ENCODE results near the gene PLA2G2F.

DNA sequence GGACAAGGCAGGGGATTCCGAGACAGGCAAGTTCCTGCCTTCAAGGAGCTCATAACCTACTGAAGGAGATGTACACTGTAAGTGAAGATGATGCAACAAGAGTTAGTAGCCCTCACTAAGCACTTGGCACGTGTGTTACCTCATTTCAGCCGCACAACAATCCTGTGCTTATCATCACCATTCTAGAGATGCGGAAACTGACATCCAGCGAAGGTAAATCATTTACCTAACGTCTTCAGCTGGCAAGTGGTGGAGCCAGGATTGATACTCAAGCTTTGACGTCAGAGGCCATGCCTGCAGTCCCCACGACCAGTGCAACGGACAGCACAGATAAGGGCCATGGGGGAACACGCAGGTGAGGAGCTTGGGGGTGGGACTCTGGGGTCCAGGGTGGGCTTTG lies 43.9 kb downstream of the PLA2G2F start:
- TF ChIP-seq EP300 (IDR thresholded peaks at IDR 0.05) (no peak), POLR2AphosphoS2 (conservative IDR thresholded peaks at IDR 0.05; ENCODE audit: low read length) (no peak), CBX8 (IDR thresholded peaks at IDR 0.05) (no peak)
- TF ChIP-seq, protein P1, sequence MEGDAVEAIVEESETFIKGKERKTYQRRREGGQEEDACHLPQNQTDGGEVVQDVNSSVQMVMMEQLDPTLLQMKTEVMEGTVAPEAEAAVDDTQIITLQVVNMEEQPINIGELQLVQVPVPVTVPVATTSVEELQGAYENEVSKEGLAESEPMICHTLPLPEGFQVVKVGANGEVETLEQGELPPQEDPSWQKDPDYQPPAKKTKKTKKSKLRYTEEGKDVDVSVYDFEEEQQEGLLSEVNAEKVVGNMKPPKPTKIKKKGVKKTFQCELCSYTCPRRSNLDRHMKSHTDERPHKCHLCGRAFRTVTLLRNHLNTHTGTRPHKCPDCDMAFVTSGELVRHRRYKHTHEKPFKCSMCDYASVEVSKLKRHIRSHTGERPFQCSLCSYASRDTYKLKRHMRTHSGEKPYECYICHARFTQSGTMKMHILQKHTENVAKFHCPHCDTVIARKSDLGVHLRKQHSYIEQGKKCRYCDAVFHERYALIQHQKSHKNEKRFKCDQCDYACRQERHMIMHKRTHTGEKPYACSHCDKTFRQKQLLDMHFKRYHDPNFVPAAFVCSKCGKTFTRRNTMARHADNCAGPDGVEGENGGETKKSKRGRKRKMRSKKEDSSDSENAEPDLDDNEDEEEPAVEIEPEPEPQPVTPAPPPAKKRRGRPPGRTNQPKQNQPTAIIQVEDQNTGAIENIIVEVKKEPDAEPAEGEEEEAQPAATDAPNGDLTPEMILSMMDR (IDR thresholded peaks at IDR 0.05) = no peak
